ENCODE measurements around the gene B4GALNT3. TPM values are rescaled to one million over a fixed set of nuclear protein-coding genes. Genes with fewer than 3 reads are reported as not detected.

B4GALNT3 gene
- 0.44 to 0.82 TPM (median 0.54 TPM) in 5 replicates for total RNA-seq (2022; extraction: Qiagen RNA extraction)

DNA sequence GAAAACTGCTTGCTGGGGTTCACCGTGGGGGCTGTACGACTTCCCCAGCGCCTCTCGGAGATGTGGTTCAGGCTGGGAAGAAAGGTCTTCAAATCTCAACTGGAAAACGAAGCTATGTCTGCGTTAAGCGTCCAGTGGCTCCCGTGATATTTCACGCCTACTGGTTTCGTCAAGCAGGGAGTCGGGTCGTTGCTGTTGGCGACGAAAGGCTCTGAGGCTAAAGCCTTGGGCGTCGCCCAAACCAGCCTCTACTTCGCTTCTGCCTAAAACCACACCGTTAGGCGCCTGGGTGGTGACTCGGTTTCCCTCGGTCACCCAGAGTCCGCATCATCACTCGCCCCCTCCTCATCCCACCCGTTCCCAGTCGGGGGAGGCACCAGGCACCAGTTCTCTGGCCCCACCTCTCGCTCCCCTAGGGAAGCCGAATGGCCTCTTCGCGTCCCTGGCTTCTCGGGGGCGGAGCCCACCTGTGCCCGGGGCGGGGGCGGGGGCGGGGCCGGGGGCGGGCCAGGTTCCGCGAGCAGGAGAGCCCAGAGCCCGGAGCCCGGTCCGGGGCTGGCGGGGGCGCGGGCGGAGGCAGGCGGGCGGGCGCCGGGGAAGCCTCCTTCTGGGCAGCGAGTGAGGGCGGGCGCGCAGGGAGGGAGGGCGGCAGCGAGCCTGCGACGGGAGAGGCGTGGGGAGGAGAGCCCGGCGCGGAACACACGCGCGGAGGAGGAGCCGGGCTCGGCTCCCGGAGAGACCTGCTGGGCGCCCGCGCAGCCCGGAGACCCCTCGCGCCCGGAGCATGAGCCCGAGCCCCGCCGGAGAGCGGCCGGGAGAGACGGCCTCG is at the start of gene B4GALNT3:
B4GALNT3 (plus strand) TSS at position 510 of the 829 bp plus-strand sequence. CDS start 438 bp downstream, outside the sequence.

Other genes with a start within 250 kb of the B4GALNT3 start
- 0.82 to 1.2 TPM (median 1.0 TPM) in 5 replicates for gene SLC6A12, start 245.8 kb upstream of the B4GALNT3 start, total RNA-seq (2022; extraction: Qiagen RNA extraction)
- 0.22 to 0.36 TPM (median 0.26 TPM) in 5 replicates for gene SLC6A13, start 197.1 kb upstream of the B4GALNT3 start, total RNA-seq (2022; extraction: Qiagen RNA extraction)
- gene KDM5A, start 70.6 kb upstream of the B4GALNT3 start, total RNA-seq (2022; extraction: Qiagen RNA extraction), result 17.2 to 24.8 TPM (median 21.5 TPM) in 5 replicates
- 10.2 to 12.8 TPM (median 10.8 TPM) in 5 replicates for gene CCDC77, start 58.3 kb upstream of the B4GALNT3 start, total RNA-seq (2022; extraction: Qiagen RNA extraction)
- gene NINJ2, start 203.5 kb downstream of the B4GALNT3 start, total RNA-seq (2022; extraction: Qiagen RNA extraction), result 0.41 to 0.74 TPM (median 0.61 TPM) in 5 replicates